ENCODE results near the gene PPM1M. TPM values are rescaled to one million over a fixed set of nuclear protein-coding genes. Genes with fewer than 3 reads are reported as not detected.

The PPM1M gene
- total RNA-seq, 2 donors from 2014 or later: 21.1 to 28.8 TPM

GRCh38 chr3:52238761-52239701, 6.5 kb upstream of the PPM1M start, which contains the start of gene TWF2:
Gene TWF2, minus strand, starts transcription at chr3:52239158. Its CDS starts 142 bp downstream, at chr3:52239016.
- intact Hi-C loops (cut with DNase I): loop anchor here in 1 of 2 donors (5.0 kb wide), 1 partner anchor 48 kb away; the partner anchor contains the start of gene GLYCTK

DNA sequence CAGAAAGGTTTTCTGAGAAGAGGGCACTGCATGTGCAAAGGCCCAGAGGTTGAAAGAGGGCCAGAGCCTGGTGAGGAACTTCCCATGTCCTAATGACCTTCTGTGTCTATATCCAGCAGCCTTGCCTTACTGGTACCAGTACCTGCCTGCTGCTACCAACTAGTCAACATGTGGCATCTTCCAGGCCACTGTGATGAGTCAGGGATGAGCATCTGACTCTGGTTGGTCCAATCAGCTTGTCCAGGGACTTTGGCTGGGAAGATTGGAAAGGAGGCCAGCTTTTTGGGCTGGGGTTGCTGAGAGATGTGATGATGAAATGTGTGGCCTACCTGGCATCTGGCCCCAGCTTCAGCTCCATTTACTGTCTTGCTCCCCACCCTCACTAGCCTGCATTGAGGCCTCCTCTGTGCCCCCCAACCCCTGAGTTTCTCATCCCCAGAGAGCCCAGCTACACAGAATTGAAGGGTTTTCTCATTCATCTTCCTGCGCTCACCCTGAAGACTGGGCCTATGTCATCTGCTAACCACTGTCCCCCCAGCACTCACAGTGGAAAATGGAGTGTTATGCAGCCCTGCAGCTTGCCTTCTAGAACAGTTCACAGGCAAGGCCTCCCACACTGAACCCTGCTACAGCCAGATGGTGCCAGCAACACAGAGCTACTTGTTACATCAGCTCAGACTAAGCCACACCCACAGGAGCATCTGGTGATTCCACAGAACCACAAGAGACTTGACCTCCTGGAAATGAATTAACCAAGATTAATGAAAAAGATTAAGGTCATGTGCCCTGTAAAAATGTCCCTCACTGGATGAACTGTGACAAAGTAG, 5.3 kb upstream of the PPM1M start:
- peak; percentile 88 for DNase-seq (ENCODE audit: low spot score)
- intact Hi-C loops (cut with DNase I): loop anchor here in 1 of 2 donors (5.0 kb wide), 1 partner anchor 37 kb away; the partner anchor contains the start of gene WDR82

More at GRCh38 chr3:52238761-52239701, 6.5 kb upstream of the PPM1M start, which contains the start of gene TWF2:
- DNase-seq (ENCODE audit: low spot score): peak; percentile 95

- DNase-seq (ENCODE audit: low spot score): no peak
Observed at GRCh38 chr3:52240886-52241370, 4.6 kb upstream of the PPM1M start.

DNA sequence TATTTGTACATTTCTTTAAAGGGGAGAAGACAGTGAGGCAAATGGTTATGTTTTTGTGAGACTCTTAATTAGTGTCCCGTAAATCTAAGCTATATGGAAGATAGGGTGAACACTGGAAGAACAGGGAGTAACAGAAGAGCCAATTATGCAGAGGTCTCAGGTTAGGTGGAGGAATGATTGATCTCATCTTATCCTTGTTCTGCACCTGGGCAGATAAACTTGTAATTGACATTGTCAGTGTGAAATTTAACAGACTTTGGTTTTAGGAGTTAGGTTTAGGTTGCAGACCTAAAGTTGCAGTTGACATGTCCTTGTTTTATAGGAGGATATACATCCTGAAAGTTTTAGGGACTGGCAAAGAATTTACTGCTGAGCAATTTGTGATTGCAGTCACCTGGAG, 3.5 kb upstream of the PPM1M start:
- no peak for DNase-seq (ENCODE audit: low spot score)
- intact Hi-C loops (cut with DNase I): loop anchor here in 1 of 2 donors (5.0 kb wide), 1 partner anchor 35 kb away; the partner anchor contains the start of gene WDR82

More at GRCh38 chr3:52240886-52241370, 4.6 kb upstream of the PPM1M start:
- intact Hi-C loops (cut with DNase I): loop anchor here in 1 of 2 donors (5.0 kb wide), 1 partner anchor 36 kb away; the partner anchor contains the start of gene WDR82

DNA sequence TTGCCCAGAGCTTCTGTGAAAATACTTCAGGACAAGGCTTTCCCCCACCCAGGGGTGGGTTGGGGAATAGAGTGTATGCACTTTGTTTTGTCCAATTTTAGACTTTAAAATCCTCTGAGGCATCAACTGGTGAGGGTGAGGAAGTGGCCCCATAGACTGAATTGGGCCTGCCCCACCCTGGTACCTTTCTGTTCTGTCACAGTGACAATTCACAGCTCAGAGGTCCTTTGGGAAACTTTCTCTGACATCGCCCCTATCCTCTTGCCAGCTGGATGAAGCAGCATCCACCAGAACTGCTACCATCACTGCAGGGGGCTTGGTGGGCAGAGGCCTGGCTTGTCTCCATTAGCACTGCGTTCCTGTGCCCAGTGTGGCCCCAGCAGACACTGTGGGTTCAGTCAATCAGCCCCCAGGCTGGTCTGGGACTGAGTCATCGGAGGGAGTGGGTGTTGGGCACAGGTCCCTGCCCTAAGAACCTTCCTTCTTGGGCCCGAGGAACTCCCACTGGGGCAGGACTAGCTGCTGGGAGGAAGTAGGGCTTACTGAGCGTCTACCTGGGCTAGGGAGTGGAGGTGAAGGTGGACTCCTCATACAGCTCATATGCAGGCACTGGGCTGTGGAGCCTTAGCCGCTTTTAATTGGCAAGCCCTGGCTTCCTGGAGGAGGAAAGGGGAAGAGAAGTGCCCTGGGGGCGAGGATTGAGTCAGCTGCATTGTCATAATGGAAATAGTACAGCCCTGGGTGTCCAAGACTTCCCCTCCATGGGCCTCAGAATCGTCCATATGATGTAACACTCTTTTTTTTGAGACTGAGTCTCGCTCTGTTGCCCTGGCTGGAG, 1.5 kb upstream of the PPM1M start:
- peak; percentile 85 for DNase-seq (ENCODE audit: low spot score)
- intact Hi-C loops (cut with DNase I): loop anchor here in 1 of 2 donors (5.0 kb wide), 1 partner anchor 33 kb away; the partner anchor contains the start of gene WDR82

- intact Hi-C loops (cut with DNase I): no loop called here
- no peak for DNase-seq (ENCODE audit: low spot score)
Observed at GRCh38 chr3:52246264-52246620, 683 bp downstream of the PPM1M start.

DNA sequence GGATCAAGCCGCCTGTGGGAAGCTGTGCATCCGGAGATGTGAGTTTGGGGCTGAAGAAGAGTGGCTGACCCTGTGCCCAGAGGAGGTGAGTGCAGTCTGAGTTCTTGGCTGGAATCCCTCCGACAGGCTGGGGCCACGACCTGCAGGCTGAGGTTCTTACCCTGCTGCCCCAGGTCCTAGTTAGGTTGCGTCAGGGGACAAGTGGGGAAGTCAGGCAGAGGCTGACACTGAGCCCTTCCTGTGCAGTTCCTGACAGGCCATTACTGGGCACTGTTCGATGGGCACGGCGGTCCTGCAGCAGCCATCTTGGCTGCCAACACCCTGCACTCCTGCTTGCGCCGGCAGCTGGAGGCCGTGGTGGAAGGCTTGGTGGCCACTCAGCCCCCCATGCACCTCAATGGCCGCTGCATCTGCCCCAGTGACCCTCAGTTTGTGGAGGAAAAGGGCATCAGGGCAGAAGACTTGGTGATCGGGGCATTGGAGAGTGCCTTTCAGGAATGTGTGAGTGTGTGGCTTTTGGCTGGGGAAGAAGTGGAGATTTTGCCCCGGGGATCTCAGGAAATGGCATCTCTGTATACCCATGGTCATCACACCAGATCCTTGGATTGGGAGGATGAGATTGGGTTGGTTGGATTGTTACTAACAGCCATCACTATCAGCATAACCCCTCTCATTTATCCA, 1.3 kb downstream of the PPM1M start:
- no peak for DNase-seq (ENCODE audit: low spot score)
- intact Hi-C loops (cut with DNase I): no loop called here

GRCh38 chr3:52247409-52248164, 2.0 kb downstream of the PPM1M start:
- intact Hi-C loops (cut with DNase I): no loop called here
- no peak for DNase-seq (ENCODE audit: low spot score)

- no peak for DNase-seq (ENCODE audit: low spot score)
- intact Hi-C loops (cut with DNase I): no loop called here
Observed at GRCh38 chr3:52248165-52248541, 2.6 kb downstream of the PPM1M start.

- peak; percentile 83 for DNase-seq (ENCODE audit: low spot score)
- intact Hi-C loops (cut with DNase I): no loop called here
Observed at GRCh38 chr3:52248816-52249547, 3.4 kb downstream of the PPM1M start.

DNA sequence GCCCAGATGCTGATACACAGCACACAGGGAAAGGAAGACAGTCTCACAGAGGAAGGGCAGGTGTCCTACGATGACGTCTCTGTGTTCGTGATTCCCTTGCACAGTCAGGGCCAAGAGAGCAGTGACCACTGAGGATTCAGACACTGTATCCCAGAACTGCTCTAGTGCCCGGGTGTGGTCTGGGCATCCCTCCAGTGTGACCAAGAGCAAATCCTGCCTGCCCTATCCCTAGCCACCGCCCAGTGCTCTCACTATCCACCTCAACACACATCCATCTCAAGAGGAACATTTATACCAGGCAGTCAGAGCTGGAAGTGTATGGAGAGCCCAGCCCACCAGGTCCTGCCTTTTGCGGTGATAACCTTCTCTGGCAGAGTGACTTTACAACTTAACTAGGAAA, 4.1 kb downstream of the PPM1M start:
- intact Hi-C loops (cut with DNase I): no loop called here
- peak; percentile 55 for DNase-seq (ENCODE audit: low spot score)

DNA sequence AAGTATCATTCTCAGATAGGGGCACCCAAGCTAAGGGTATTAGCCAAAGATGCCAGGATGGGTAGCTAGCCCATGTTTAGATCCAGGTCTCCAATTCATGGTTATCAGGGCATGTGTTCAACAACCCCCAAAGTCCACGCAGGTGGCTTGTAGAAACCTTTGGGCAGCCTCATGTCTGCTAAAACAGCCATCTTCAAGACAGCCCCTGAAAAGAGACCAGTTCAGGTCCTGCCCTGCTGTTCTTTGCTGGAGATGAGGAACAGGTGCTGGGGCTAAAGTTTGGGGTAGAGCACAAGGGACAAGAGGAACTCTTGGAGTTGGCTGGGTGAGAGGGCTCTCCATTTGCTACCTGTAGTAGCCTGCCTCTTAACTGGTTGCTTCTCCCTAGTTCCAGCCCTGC, 4.6 kb downstream of the PPM1M start:
- intact Hi-C loops (cut with DNase I): no loop called here
- DNase-seq (ENCODE audit: low spot score): peak; percentile 34

DNA sequence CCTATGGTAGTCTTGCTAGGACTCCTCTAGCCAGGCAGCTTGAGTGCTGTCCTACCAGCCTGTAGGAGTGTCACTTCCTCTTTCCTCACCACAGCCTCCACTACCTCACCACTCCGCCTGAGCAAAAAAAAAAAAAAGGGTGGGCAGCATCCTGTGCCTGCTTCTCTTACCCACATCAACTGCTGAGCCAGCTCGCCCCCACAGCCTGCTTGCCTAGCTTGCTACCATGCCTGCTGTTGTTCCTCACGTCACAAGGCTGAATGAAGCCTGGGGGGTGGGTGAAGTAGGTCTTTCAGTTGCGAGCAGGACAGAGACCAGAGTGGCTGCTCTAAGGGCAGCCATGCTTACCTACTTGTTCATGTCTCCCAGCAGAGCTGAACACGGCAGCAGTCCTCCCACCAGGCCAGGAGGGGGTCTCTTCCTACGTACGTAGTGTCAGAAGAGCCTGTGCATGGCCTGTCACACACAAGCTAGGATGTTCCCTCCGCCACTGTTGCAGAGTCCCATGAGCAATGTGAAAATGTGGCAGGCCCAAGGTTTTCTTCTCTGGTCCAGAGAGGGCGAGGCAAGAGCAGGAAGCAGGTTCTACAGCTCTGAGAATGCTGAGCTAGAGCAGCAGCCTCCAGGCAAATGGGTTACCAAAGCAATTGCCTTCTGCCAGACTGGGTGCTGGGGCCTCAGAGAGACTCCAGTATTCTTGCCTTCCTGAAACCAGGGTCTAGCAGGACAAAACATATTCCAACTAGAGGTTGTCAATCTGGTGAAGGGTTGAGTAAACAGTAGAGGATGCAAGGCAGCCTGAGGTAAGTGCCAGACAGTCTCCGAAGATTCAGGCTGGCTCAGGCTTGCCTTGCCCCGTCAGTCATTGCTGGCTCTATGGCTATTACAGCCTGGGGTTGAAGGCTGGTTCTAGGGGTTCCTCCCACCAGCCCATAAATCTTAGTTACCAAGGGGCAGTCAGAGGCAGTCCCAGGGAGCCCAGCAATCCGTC, 8.1 kb downstream of the PPM1M start:
- DNase-seq (ENCODE audit: low spot score): peak; percentile 88
- intact Hi-C loops (cut with DNase I): no loop called here

- no peak for DNase-seq (ENCODE audit: low spot score)
- intact Hi-C loops (cut with DNase I): no loop called here
Observed at GRCh38 chr3:52254608-52255007, 9.0 kb downstream of the PPM1M start.

- DNase-seq (ENCODE audit: low spot score): no peak
- intact Hi-C loops (cut with DNase I): no loop called here
Observed at GRCh38 chr3:52256159-52256558, 10.6 kb downstream of the PPM1M start.

DNA sequence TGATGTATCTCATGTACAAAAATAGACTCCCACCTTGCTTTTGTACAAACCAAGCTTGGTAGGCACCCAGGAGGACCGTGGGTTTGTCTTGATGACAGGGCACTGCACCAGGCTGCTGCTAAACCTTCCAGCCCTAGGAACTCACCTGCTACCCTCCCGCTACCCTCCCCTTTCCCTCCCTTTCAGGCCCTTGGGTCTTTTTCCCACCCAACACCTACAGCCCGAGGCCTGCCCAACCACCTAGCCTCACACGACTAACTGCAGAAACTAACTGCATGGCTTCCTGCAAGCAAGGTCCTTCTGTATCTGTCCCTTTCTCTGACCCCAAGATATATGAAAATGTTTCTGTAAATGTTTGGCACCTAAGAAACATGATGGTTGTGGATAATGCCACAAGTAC, 11.1 kb downstream of the PPM1M start:
- intact Hi-C loops (cut with DNase I): no loop called here

More for the DNA sequence above, 11.1 kb downstream of the PPM1M start:
- no peak for DNase-seq (ENCODE audit: low spot score)

Data from posterior vena cava (tissue), 2 donors.